Measurements from ENCODE around the gene ZBTB4.

- no peak for TF ChIP-seq CEBPB (IDR thresholded peaks at IDR 0.05)
- no peak for TF ChIP-seq REST (IDR thresholded peaks at IDR 0.05; ENCODE audit: low read depth)
- no peak for TF ChIP-seq NFIC (IDR thresholded peaks at IDR 0.05)
Observed at GRCh38 chr17:7512824-7513540, 33.6 kb upstream of the ZBTB4 start.
